ENCODE results near the gene THRB.

Gene THRB

DNA sequence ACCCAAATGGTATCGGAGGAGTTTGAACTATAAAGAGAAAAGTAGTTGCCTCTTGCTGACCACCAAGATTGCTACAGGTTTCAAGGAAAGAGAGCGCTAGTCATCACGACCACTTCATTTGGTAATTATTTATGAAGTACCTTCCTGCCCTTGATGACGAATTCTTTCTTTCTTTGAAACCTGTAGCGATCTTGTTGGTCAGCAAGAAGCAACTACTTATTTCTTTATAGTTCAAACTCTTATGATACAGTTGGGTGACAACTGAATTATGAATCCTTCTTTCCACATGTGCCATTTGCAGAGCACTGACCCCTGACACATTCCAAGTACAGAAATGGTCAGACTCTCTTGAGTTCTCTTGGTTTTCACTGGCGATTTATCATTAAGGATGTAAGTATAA, 46.8 kb downstream of the THRB start:
- Histone ChIP-seq H3K4me1 (ENCODE audit: control insufficient read depth, insufficient read depth, low read length) (no peaks in the 10 kb centered on the region), H3K36me3 (ENCODE audit: control insufficient read depth, insufficient read depth, low read length) (no peaks in the 10 kb centered on the region), H3K27ac (ENCODE audit: low read depth, low read length) (no peak overlapping the region), H3K9ac (ENCODE audit: low read length) (no peak overlapping the region), H3K27me3 (ENCODE audit: control insufficient read depth, insufficient read depth, low read length) (no peaks in the 10 kb centered on the region), H3K4me3 (ENCODE audit: low read depth, low read length) (no peak overlapping the region), H3K9me3 (ENCODE audit: control insufficient read depth, insufficient read depth, low read depth, low read length) (no peaks in the 10 kb centered on the region)

- Histone ChIP-seq H3K4me3 (ENCODE audit: low read depth, low read length) (no peak overlapping the region), H3K4me1 (ENCODE audit: control insufficient read depth, insufficient read depth, low read length) (no peaks in the 10 kb centered on the region), H3K9me3 (ENCODE audit: control insufficient read depth, insufficient read depth, low read depth, low read length) (no peaks in the 10 kb centered on the region), H3K27me3 (ENCODE audit: control insufficient read depth, insufficient read depth, low read length) (no peaks in the 10 kb centered on the region), H3K36me3 (ENCODE audit: control insufficient read depth, insufficient read depth, low read length) (no peaks in the 10 kb centered on the region), H3K9ac (ENCODE audit: low read length) (no peak overlapping the region), H3K27ac (ENCODE audit: low read depth, low read length) (no peak overlapping the region)
These were observed 48.6 kb downstream of the THRB start for GRCh38 chr3:24446032-24446431.

DNA sequence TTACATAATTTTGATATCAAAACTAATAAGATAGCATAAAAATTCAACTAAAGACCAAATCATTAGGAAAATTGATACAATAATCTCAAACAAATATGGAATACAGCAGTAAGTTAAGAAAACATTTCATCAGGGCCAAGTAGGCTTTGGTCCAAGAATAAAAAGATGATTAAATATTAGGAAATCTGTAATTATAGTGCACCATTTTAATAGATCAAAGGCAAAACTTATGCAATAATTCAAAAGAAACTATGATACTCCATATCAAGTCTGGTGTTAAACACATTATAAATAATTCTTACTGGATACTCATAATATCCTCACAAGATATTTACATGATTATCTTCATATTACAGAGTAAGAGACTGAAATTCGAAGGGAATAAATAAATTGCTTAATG, 51.2 kb downstream of the THRB start:
- H3K36me3 ChIP-seq (ENCODE audit: control insufficient read depth, insufficient read depth, low read length), result no peaks in the 10 kb centered on the region

DNA sequence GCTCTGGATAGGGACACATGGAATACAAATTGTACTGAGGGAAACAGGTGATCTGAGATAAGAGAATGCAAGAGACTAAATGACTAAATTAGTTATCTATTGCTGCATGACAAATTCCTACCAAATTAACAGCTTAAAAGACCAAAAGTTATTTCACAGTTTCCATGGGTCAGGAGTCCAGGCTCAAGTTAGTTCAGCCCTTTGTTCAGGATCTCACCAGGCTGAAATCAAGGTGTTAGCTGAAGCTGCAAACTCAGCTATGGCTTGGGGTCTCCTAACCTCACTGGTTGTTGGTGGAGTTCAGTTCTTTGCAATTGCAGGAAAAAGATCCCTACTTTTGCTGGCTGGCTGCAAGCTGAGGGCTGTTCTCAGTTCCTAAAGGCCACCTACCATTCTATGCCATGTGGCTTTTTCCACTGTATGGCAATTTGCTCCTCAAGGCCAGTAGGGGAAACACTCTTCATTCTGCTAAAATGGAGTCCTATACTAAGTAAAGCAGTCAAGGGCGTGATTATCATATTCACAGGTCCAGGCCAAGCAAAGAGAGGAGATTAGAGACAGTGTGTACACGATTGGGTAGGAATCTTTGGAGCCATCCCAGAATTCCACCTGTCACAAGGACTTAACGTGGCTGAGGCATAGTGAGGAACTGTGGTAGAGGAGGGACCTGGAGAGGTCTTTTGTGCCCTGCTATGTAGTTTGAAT, 53.7 kb downstream of the THRB start:
- Histone ChIP-seq H3K4me3 (ENCODE audit: low read depth, low read length) (no peak overlapping the region), H3K9me3 (ENCODE audit: control insufficient read depth, insufficient read depth, low read depth, low read length) (no peaks in the 10 kb centered on the region), H3K36me3 (ENCODE audit: control insufficient read depth, insufficient read depth, low read length) (no peaks in the 10 kb centered on the region), H3K9ac (ENCODE audit: low read length) (no peak overlapping the region), H3K27ac (ENCODE audit: low read depth, low read length) (no peak overlapping the region), H3K4me1 (ENCODE audit: control insufficient read depth, insufficient read depth, low read length) (no peaks in the 10 kb centered on the region), H3K27me3 (ENCODE audit: control insufficient read depth, insufficient read depth, low read length) (no peaks in the 10 kb centered on the region)

More for the DNA sequence above, 51.2 kb downstream of the THRB start:
- H3K9ac ChIP-seq (ENCODE audit: low read length), result no peak overlapping the region
- no peak overlapping the region for H3K4me3 ChIP-seq (ENCODE audit: low read depth, low read length)
- no peaks in the 10 kb centered on the region for H3K4me1 ChIP-seq (ENCODE audit: control insufficient read depth, insufficient read depth, low read length)
- no peaks in the 10 kb centered on the region for H3K27me3 ChIP-seq (ENCODE audit: control insufficient read depth, insufficient read depth, low read length)
- no peaks in the 10 kb centered on the region for H3K9me3 ChIP-seq (ENCODE audit: control insufficient read depth, insufficient read depth, low read depth, low read length)
- H3K27ac ChIP-seq (ENCODE audit: low read depth, low read length), result no peak overlapping the region

GRCh38 chr3:24439021-24439420, 55.6 kb downstream of the THRB start:
- Histone ChIP-seq H3K4me3 (ENCODE audit: low read depth, low read length) (no peak overlapping the region), H3K27ac (ENCODE audit: low read depth, low read length) (no peak overlapping the region), H3K9ac (ENCODE audit: low read length) (no peak overlapping the region), H3K36me3 (ENCODE audit: control insufficient read depth, insufficient read depth, low read length) (no peaks in the 10 kb centered on the region), H3K9me3 (ENCODE audit: control insufficient read depth, insufficient read depth, low read depth, low read length) (no peaks in the 10 kb centered on the region), H3K27me3 (ENCODE audit: control insufficient read depth, insufficient read depth, low read length) (no peaks in the 10 kb centered on the region), H3K4me1 (ENCODE audit: control insufficient read depth, insufficient read depth, low read length) (no peaks in the 10 kb centered on the region)

GRCh38 chr3:24437326-24437725, 57.3 kb downstream of the THRB start:
- H3K4me3 ChIP-seq (ENCODE audit: low read depth, low read length), result no peak overlapping the region
- no peak overlapping the region for H3K9ac ChIP-seq (ENCODE audit: low read length)
- no peak overlapping the region for H3K27ac ChIP-seq (ENCODE audit: low read depth, low read length)
- H3K9me3 ChIP-seq (ENCODE audit: control insufficient read depth, insufficient read depth, low read depth, low read length), result no peaks in the 10 kb centered on the region
- H3K27me3 ChIP-seq (ENCODE audit: control insufficient read depth, insufficient read depth, low read length), result no peaks in the 10 kb centered on the region
- H3K36me3 ChIP-seq (ENCODE audit: control insufficient read depth, insufficient read depth, low read length), result no peaks in the 10 kb centered on the region
- no peaks in the 10 kb centered on the region for H3K4me1 ChIP-seq (ENCODE audit: control insufficient read depth, insufficient read depth, low read length)

DNA sequence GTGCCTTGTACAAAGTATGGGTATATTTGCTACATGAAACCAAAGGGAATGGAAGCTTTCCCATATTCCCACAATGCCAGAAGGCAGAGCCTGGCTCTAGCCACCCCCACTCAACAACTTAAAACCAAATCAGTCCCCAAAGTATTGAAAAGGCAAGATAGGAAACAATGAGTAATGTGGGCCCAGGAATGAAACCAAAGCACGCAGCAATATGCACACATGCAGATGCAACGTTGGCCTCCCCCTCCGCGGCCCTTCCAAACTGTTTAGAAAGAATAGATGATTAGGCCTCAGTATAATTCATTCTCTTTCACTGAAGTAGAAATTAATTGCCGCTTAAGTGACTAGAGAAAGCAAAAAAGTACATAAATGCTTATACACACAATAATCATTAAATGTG, 59.1 kb downstream of the THRB start:
- H3K27me3 ChIP-seq (ENCODE audit: control insufficient read depth, insufficient read depth, low read length), result no peaks in the 10 kb centered on the region
- H3K9me3 ChIP-seq (ENCODE audit: control insufficient read depth, insufficient read depth, low read depth, low read length), result no peaks in the 10 kb centered on the region
- no peak overlapping the region for H3K27ac ChIP-seq (ENCODE audit: low read depth, low read length)
- no peaks in the 10 kb centered on the region for H3K4me1 ChIP-seq (ENCODE audit: control insufficient read depth, insufficient read depth, low read length)
- no peak overlapping the region for H3K9ac ChIP-seq (ENCODE audit: low read length)
- H3K4me3 ChIP-seq (ENCODE audit: low read depth, low read length), result no peak overlapping the region
- H3K36me3 ChIP-seq (ENCODE audit: control insufficient read depth, insufficient read depth, low read length), result no peaks in the 10 kb centered on the region

DNA sequence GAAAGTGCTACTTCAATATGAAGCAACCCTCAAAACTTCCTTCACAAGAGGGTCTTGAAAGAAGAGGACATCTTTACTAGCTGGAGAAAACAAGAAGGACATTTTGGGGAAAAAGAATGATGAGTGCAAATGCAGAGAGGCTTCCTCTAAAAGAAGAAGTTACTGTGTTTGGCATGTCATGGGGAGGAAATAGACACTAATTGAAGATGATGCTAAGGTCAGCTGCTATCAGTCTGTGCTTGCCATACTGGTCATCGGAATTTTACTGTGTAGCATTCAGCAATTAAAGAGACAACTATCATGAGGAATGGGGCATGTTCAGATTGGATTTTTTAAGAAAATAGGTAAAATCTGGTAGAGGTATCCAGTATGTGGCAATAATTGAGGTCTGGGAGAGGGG, 60.0 kb downstream of the THRB start:
- no peak overlapping the region for H3K9ac ChIP-seq (ENCODE audit: low read length)
- H3K4me3 ChIP-seq (ENCODE audit: low read depth, low read length), result no peak overlapping the region
- no peaks in the 10 kb centered on the region for H3K36me3 ChIP-seq (ENCODE audit: control insufficient read depth, insufficient read depth, low read length)
- no peaks in the 10 kb centered on the region for H3K27me3 ChIP-seq (ENCODE audit: control insufficient read depth, insufficient read depth, low read length)
- no peaks in the 10 kb centered on the region for H3K4me1 ChIP-seq (ENCODE audit: control insufficient read depth, insufficient read depth, low read length)
- H3K9me3 ChIP-seq (ENCODE audit: control insufficient read depth, insufficient read depth, low read depth, low read length), result no peaks in the 10 kb centered on the region
- H3K27ac ChIP-seq (ENCODE audit: low read depth, low read length), result no peak overlapping the region

GRCh38 chr3:24433838-24434591, 60.6 kb downstream of the THRB start:
- Histone ChIP-seq H3K4me1 (ENCODE audit: control insufficient read depth, insufficient read depth, low read length) (no peaks in the 10 kb centered on the region), H3K4me3 (ENCODE audit: low read depth, low read length) (no peak overlapping the region), H3K9me3 (ENCODE audit: control insufficient read depth, insufficient read depth, low read depth, low read length) (no peaks in the 10 kb centered on the region), H3K27me3 (ENCODE audit: control insufficient read depth, insufficient read depth, low read length) (no peaks in the 10 kb centered on the region), H3K36me3 (ENCODE audit: control insufficient read depth, insufficient read depth, low read length) (no peaks in the 10 kb centered on the region), H3K27ac (ENCODE audit: low read depth, low read length) (no peak overlapping the region), H3K9ac (ENCODE audit: low read length) (no peak overlapping the region)

DNA sequence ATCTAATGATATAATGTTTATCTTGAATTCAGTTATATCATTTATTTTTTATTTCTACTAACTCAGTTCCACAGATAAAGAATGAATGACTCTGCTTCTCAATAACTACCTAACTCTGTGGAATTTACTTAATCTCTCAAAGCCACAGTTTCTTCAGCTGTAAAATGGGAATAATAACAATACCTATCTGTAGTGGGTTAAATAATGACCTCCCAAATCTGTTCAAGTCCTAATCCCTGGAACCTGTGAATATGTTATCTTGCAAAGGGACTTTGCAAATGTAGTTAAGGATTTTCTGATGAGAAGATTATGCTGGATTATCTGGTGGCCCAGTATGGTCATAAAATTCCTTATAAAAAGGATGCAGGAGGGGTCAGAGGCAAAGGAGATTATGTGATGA, 61.7 kb downstream of the THRB start:
- no peak overlapping the region for H3K27ac ChIP-seq (ENCODE audit: low read depth, low read length)
- no peaks in the 10 kb centered on the region for H3K9me3 ChIP-seq (ENCODE audit: control insufficient read depth, insufficient read depth, low read depth, low read length)
- no peaks in the 10 kb centered on the region for H3K36me3 ChIP-seq (ENCODE audit: control insufficient read depth, insufficient read depth, low read length)
- no peak overlapping the region for H3K4me3 ChIP-seq (ENCODE audit: low read depth, low read length)
- no peaks in the 10 kb centered on the region for H3K4me1 ChIP-seq (ENCODE audit: control insufficient read depth, insufficient read depth, low read length)
- no peaks in the 10 kb centered on the region for H3K27me3 ChIP-seq (ENCODE audit: control insufficient read depth, insufficient read depth, low read length)
- H3K9ac ChIP-seq (ENCODE audit: low read length), result no peak overlapping the region

GRCh38 chr3:24428481-24428880, 66.2 kb downstream of the THRB start:
- H3K9ac ChIP-seq (ENCODE audit: low read length), result no peak overlapping the region
- no peaks in the 10 kb centered on the region for H3K4me1 ChIP-seq (ENCODE audit: control insufficient read depth, insufficient read depth, low read length)
- no peaks in the 10 kb centered on the region for H3K9me3 ChIP-seq (ENCODE audit: control insufficient read depth, insufficient read depth, low read depth, low read length)
- H3K36me3 ChIP-seq (ENCODE audit: control insufficient read depth, insufficient read depth, low read length), result no peaks in the 10 kb centered on the region
- no peak overlapping the region for H3K4me3 ChIP-seq (ENCODE audit: low read depth, low read length)
- no peaks in the 10 kb centered on the region for H3K27me3 ChIP-seq (ENCODE audit: control insufficient read depth, insufficient read depth, low read length)
- no peak overlapping the region for H3K27ac ChIP-seq (ENCODE audit: low read depth, low read length)

Measured in HUES6 (cell line).